Activated T-cell treated with anti-CD3 and anti-CD28 coated beads, Interleukin-2, amount 50 U/mL, for 1 hour (primary cell): ENCODE measurements around the gene PTPRT.

Experiments
- DNase-seq: peaks from one replicate; pipeline ENCODE4 v3.0.0-alpha.2; 2020

PTPRT gene

GRCh38 chr20:43096126-43096930, 93.4 kb downstream of the PTPRT start:
- DNase-seq, result no peak

GRCh38 chr20:43095034-43095433, 94.7 kb downstream of the PTPRT start:
- DNase-seq, result no peak

GRCh38 chr20:43092386-43093088, 97.2 kb downstream of the PTPRT start:
- DNase-seq, result no peak

GRCh38 chr20:43068482-43068881, 121.2 kb downstream of the PTPRT start:
- no peak for DNase-seq

- DNase-seq, result no peak
Measured at GRCh38 chr20:43066125-43066524, 123.6 kb downstream of the PTPRT start.

GRCh38 chr20:43065299-43065698, 124.4 kb downstream of the PTPRT start:
- DNase-seq, result no peak

- DNase-seq, result no peak
Measured at GRCh38 chr20:43058077-43058476, 131.6 kb downstream of the PTPRT start.

GRCh38 chr20:43057317-43057716, 132.4 kb downstream of the PTPRT start:
- no peak for DNase-seq

GRCh38 chr20:43055181-43055884, 134.4 kb downstream of the PTPRT start:
- no peak for DNase-seq

- DNase-seq, result no peak
Measured at GRCh38 chr20:43052532-43052931, 137.2 kb downstream of the PTPRT start.

GRCh38 chr20:43046966-43047365, 142.7 kb downstream of the PTPRT start:
- no peak for DNase-seq

GRCh38 chr20:43043887-43044286, 145.8 kb downstream of the PTPRT start:
- DNase-seq, result no peak

GRCh38 chr20:43040427-43040826, 149.3 kb downstream of the PTPRT start:
- DNase-seq, result no peak

GRCh38 chr20:43037605-43038309, 151.9 kb downstream of the PTPRT start:
- DNase-seq, result no peak

- DNase-seq, result no peak
Measured at GRCh38 chr20:43034981-43035724, 154.6 kb downstream of the PTPRT start.

- DNase-seq, result no peak
Measured at GRCh38 chr20:43032459-43032858, 157.2 kb downstream of the PTPRT start.

- no peak for DNase-seq
Measured at GRCh38 chr20:43029176-43029575, 160.5 kb downstream of the PTPRT start.

- no peak for DNase-seq
Measured at GRCh38 chr20:43028470-43028869, 161.2 kb downstream of the PTPRT start.

GRCh38 chr20:43023836-43024235, 165.9 kb downstream of the PTPRT start:
- no peak for DNase-seq

- no peak for DNase-seq
Measured at GRCh38 chr20:43022568-43022967, 167.1 kb downstream of the PTPRT start.

GRCh38 chr20:43022081-43022480, 167.6 kb downstream of the PTPRT start:
- DNase-seq, result no peak
